Astrocyte of the spinal cord (primary cell): ENCODE results near the gene CSGALNACT2.
"Not testable (repeated sequence)": the region's sequence is repeated elsewhere in the genome, so short reads cannot be mapped to it uniquely, and the experiment has no call there.

ENCODE experiments used
- DNase-seq: peaks from one replicate; pipeline ENCODE4 v3.0.0; 2011; ENCODE audit warnings: low read depth, low spot score
- H3K4me3 ChIP-seq: 2 replicates; pipeline ENCODE4 v1.5.1; 2011; ENCODE audit warnings: low read depth, mild to moderate bottlenecking, low read length, moderate library complexity
- in situ Hi-C: cut with HindIII; loops from 2 replicates; pipeline ENCODE4 v1.10.0; 2017; ENCODE audit warnings: low sequenced_read_pairs
- TF ChIP-seq, protein P1 (sequence below): IDR thresholded peaks from 2 replicates; pipeline ENCODE4 v1.5.1; 2012; ENCODE audit warnings: low read depth, mild to moderate bottlenecking, low read length, inconsistent platforms

Gene CSGALNACT2

DNA sequence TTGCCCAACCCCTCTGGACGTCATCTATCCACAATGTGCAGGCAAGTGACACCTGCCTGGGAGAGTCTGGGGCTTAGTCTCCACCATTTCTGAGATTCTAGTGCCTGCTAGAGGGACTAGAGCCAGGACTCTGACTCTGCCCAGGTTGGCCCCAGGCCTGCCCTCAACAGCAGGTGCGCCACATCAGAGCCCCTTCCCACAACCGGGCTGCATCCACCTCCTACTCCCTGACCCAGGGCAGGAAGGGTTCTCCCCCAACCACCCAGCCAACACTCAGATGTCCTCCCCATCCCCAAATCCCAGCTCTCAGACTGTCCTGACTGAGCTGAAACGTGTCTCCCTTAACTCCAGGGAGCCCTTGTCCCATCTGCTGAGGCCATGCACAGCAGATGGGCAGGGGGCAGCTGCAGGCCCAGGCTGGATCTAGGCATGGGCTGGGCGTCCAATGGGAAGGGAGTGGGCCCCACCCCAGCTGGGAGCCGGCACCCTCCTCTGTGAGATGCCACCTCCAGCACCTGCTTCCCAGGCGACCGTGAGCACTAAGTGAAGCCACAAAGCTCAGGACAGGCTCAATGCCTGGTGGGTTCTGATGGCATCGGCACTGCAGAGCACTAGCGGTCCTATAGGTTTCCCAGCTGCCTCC is 79.4 kb downstream of the CSGALNACT2 start:
- no peak for DNase-seq
- TF ChIP-seq, protein P1, sequence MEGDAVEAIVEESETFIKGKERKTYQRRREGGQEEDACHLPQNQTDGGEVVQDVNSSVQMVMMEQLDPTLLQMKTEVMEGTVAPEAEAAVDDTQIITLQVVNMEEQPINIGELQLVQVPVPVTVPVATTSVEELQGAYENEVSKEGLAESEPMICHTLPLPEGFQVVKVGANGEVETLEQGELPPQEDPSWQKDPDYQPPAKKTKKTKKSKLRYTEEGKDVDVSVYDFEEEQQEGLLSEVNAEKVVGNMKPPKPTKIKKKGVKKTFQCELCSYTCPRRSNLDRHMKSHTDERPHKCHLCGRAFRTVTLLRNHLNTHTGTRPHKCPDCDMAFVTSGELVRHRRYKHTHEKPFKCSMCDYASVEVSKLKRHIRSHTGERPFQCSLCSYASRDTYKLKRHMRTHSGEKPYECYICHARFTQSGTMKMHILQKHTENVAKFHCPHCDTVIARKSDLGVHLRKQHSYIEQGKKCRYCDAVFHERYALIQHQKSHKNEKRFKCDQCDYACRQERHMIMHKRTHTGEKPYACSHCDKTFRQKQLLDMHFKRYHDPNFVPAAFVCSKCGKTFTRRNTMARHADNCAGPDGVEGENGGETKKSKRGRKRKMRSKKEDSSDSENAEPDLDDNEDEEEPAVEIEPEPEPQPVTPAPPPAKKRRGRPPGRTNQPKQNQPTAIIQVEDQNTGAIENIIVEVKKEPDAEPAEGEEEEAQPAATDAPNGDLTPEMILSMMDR, result no peak
- in situ Hi-C loops, result no loop called here
- H3K4me3 ChIP-seq, result no peak overlapping the region

DNA sequence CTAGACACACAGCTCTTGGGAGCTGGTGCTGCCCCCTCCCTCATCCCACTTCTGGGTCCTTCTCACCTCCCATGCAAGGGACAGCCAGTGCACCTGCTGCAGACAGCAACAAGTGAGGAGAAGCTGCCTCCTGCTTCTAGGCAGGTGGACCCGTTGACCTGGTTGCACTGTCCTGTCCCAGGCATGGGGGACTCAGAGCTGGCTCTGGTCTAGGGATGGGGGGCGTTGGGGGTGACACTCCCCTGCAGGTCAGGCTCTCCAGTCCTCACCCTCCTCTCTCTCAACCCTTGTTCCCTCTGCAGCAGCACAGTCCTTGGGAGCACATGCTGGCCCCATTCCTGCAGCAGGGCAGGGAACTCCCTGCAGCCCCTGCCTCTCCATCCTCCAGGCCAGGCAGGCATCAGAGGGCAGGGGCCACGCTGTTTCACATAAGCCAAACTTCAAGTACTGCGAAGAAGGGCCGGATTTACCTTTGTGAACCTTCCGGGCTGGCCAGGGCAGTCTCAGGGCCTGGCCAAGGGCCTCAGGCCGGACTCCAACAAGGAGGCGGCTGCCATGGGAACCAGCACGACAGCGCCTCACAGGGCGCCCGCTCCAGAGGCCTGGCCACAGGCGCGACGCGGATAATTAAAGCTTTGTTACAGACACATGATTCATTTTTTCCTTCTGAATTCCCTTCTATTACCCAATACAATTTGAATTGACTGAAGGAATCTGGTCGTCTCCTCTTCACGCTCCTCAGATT is 80.1 kb downstream of the CSGALNACT2 start:
- in situ Hi-C loops, result no loop called here
- TF ChIP-seq, protein P1, result no peak
- H3K4me3 ChIP-seq, result no peak overlapping the region
- peak; percentile 64 for DNase-seq

DNA sequence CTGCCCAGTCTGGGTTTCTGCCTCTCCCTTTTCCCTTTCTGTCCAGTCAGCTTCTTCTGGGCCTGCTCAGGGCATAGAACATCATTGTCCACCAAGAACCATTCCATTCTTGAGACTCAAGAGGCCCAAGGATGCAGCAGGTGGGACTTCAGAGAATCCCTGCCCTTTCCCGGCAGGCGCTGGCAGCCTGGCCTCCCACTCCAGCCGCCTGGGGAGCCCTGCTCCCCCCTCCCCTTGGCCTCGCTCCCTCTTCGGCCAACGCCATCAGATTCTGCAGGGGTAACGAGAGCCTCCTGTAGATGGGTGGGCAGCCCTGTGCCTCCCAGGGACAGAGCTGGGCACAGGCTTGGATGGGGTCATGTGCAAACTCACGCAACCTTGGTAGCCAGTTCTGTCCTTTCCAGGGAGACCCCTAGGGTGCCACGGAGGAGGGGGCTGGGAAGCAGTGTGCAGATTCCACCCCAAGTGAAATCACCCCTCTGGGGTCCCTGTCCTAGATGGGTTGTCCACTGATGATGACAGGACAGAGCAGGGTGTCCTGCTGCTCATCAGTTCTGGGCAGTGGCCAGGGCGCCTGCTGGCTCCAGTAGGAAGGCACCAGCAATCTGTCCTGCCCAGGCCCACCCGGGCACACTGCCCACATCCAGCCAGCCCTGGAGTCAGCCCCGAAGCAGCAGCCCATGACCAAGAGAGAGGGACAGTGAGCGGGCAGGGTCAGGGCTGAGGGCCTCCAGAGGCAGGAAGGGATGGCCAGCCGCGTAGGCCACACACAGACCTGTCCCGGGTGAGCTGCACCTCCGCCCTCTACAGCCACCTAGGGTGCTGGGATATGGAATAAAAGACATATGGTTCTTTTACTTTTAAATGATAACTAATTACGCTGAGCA is 80.9 kb downstream of the CSGALNACT2 start:
- DNase-seq, result no peak
- no peak overlapping the region for H3K4me3 ChIP-seq
- in situ Hi-C loops, result no loop called here
- TF ChIP-seq, protein P1, result no peak

DNA sequence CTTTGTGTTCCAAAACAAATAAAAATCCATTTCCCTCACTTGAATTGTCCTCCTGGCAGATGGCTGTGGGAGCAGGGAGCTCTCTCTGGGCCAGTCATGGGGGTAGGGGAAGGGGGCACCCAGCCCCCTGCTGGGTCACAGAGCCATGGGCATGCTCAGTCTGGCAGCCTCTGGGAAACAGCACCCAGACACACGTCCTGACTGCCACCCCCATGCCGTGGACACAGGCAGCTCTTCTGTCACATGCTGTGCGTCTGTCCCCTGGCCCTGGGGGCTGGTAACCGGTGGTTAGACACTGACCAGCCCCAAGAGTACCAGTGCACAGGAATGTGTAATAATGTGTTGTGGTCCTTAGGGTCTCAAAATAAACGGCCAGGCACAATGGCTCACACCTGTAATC is 81.6 kb downstream of the CSGALNACT2 start:
- in situ Hi-C loops, result no loop called here
- TF ChIP-seq, protein P1, result no peak
- H3K4me3 ChIP-seq, result no peak overlapping the region
- DNase-seq, result no peak

DNA sequence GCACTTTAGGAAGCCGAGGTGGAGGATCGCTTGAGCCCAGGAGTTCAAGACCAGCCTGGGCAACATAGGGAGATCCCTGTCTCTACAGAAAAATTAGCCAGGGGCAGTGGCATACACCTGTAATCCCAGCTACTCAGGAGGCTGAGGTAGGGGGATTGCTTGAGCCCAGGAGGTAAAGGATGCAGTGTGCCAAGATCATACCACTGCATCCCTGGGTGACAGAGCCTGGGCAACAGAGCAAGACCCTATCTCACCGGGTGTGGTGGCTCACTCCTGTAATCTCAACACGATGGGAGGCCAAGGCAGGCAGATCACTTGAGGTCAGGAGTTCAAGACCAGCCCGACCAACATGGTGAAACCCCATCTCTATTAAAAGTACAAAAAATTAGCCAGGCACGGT is 82.0 kb downstream of the CSGALNACT2 start:
- H3K4me3 ChIP-seq, in situ Hi-C loops, DNase-seq: not testable (repeated sequence)

DNA sequence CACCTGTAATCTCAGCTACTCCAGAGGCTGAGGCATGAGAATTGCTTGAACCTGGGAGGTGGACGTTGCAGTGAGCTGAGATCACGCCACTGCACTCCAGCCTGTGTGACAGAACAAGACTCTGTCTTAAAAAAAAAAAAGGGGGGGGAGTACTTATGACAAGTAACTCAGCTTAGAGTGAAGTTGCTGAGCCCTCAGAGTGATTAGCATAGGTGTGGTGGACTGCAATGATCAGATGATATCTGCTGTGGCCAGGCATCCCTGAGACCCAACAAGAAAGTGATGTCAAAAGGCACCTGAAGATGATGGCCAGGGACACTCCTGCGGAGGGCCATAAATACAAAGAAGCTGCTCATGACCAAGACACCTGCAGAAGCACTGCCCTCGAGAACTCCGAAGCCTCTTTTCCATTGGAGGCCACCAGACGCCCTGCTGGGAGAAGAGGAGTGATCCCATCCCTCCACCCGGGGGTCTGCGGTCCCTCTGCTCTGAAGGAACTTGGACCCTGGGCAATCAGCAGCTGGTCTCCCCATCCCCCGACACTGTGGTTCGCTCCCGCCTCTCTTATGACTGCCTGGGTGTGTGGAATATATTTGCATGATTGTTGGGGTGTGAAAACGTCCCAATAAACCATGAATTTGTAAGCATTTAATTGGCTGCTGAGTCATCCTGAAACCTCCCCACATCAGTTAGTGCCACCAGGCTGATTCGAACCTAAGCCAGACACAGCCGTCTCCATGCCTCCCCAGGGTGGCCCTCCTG is 82.6 kb downstream of the CSGALNACT2 start:
- no peak overlapping the region for H3K4me3 ChIP-seq
- DNase-seq, result no peak
- in situ Hi-C loops, result no loop called here
- TF ChIP-seq, protein P1, result no peak
